ENCODE data around the gene ALOX5AP.

The ALOX5AP gene

DNA sequence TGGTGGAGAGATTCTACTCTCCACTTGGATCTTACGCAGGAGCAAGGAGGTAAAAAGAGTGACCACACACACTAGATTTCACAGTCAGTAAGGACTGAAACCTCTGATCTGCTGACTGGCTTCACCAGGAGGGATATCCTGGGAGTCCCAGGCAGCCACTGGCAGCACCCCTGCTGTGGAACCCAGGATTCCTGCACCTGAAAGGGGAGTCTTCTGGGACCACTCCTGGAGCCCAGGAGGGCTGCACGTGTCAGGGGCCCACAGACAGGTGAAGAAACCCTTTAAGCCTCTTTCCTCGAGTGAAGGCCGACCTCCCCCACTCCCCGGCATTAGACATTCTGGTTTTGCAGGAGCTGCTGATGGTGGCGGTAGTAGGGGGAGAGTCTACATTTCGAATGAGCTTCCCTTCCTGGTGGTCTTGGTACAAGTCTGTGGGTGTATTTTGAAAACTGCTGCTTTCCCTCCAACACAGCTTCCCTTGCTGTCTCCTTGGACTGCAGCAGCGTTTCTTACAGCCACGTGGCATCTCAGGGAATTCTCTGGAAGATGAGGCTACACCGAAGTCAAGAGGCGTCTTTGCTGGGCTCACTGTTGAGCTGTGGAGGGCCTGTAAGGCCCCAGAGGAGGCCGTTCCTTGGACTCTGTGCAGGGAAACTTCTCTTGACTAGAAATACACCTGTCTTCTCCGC is 62.6 kb downstream of the ALOX5AP start:
- DNase-seq (ENCODE audit: low spot score) = no peak

- no peak for DNase-seq (ENCODE audit: low spot score)
These were observed 63.5 kb downstream of the ALOX5AP start for GRCh38 chr13:30798776-30799355.

DNA sequence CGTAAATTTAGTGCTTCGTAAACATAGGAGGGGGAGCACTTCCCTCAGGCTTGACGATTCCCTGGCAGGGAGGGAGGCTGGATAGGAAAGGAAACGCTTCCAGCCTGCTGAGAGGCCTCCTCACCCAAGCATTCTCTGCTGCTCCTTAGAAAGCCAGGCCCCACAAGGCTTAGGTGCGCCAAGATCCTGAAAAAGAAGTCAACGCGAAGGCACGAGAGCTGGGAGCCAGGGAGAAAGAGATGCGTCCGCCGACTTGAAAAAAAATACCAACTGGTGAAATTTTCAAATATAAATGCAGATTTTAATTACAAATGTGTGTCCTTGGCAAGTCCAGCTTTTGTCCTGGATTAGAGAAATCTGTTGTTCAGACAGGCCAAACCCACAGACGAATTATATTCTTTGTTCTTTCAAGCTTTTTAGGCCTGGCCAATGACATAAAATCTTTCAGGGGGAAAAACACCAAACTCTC is 64.0 kb downstream of the ALOX5AP start:
- no peak for DNase-seq (ENCODE audit: low spot score)

DNA sequence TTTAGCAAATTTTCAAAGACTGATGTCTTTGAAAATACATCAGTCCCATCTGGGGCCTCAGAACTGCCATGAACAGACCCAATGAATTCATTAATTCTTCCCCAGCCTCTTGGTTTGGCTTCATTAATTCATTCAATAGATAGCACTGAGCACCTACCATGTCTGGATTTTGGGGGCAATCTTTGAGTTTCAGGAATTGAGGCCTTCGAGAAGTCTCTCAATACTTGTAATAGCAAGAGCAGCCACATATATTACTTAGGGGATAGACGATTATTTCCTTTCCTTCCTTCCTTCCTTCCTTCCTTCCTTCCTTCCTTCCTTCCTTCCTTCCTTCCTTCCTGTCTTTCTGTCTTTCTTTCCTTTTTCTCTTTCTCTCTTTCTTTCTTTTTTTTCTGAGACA is 64.8 kb downstream of the ALOX5AP start:
- DNase-seq (ENCODE audit: low spot score) = no peak

DNA sequence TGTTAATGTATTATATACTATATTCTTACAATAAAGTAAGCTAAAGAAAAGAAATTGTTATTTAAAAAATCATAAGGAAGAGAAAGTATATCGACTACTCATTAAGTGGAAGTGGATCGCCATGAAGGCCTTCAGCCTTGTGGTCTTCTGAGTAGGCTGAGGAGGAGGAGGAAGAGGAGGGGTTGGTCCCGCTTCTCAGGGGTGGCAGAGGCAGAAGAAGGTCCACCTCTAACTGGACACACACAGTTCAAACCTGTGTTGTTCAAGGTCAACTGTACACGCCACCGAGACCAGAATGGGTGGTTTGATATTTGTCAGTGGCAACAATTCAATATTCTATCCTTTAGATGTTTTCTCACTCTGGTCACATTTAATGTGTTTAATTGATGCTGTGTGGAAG is 67.2 kb downstream of the ALOX5AP start:
- DNase-seq (ENCODE audit: low spot score) = no peak

GRCh38 chr13:30802953-30803478 is 67.7 kb downstream of the ALOX5AP start:
- DNase-seq (ENCODE audit: low spot score) = peak; percentile 65

GRCh38 chr13:30803749-30804148 is 68.4 kb downstream of the ALOX5AP start:
- no peak for DNase-seq (ENCODE audit: low spot score)

- DNase-seq (ENCODE audit: low spot score) = no peak
These were observed 69.1 kb downstream of the ALOX5AP start for GRCh38 chr13:30804474-30804873.

- no peak for DNase-seq (ENCODE audit: low spot score)
These were observed 69.8 kb downstream of the ALOX5AP start for GRCh38 chr13:30805132-30805537.

DNA sequence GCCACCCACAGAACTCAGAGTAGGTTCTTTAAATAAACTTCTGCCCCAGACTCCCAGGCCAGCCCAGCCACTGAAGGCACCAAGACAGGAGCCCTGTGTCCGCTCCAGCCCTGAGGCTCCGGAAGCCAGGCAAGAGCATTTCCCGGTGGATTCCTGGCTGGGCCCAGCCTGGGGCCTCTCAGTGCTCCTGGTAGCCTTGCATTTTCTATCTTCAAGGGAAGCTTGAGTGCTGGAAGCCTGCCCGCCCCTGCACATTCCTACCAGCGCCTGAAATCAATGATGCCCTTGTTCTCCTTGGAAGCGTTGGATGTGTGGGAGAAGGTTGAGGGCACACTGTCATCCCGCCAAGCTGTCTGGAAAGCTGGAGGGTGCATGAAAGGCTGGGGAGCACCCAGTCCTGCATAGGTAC is 70.3 kb downstream of the ALOX5AP start:
- no peak for DNase-seq (ENCODE audit: low spot score)

DNA sequence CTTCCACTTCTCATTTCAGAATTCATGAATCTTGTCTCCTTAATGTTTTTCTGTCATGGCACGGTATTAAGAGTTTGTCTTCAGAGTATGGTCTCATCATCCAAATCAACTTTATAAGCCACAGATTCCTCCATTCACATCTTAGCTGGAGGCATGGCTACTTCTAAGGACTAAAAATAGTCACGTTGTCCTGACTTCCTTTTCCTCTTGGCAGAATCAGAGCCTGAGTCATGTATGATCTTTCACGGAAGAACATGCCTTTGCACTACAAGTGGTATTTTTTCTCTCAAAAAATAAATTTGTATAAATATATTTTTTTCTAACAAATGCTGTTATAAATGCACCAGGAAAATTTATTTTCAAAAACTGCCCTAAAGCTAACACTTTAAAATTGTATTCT is 71.4 kb downstream of the ALOX5AP start:
- DNase-seq (ENCODE audit: low spot score) = no peak

DNA sequence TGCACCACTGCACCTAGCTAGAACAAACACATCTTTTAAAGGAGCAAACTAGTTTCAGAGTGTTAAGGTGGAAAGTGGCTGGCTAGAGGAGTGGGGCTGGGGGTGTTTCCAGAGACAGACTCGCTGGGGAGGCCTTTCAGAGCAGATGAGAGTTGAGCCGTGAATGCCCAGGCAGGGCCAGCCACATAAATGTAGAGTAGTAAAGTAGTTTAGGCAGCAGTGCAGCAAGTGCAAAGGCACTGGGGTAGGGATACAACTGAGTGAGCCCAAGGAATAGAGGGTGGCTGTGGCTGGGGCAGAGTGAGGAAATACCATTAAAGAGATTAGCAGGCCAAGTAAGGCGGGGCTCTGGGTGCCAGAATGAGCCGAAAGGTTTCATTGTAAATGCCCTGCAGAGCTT is 72.0 kb downstream of the ALOX5AP start:
- DNase-seq (ENCODE audit: low spot score) = no peak

DNA sequence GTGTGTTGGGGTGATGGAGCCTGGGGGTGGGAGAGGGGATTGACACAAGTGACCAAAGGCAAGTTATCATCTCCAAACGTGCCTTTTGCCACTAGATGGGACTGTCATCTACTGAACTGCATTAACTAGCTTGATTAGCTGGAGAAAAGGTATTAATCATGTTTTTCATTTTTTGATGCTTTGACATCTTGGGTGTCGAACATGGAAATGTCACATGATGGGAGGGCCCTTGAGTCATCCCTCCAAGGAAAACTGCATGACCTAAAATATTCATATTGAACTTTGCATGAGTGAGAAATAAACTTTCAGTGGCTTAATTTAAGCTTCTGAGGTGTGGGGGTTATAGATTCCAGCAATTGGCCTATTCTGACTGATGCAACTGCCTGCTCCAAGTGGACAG is 73.3 kb downstream of the ALOX5AP start:
- DNase-seq (ENCODE audit: low spot score) = no peak

DNA sequence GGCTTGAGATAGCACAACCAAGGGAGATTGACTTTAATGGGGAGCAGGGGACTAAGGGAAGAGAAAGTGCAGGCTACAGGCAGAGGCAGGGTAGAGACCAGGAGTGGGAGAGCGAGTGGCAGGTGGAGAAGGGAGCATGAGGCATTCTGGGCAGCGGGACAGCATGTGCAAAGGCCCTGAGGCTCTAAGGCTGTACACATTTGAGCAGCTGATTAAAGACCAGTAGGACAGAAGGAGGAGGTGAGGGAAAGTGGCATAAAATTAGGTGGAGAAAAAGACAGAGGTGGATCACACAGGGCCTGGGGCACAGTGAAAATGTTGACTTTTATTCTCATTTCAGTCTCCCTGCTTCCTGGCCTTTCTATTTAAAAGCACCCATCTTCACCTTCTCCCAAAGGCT is 74.4 kb downstream of the ALOX5AP start:
- no peak for DNase-seq (ENCODE audit: low spot score)

- no peak for DNase-seq (ENCODE audit: low spot score)
These were observed 74.9 kb downstream of the ALOX5AP start for GRCh38 chr13:30810261-30810701.

GRCh38 chr13:30810801-30811200 is 75.5 kb downstream of the ALOX5AP start:
- no peak for DNase-seq (ENCODE audit: low spot score)
